ENCODE data around the gene SRCAP.

DNA sequence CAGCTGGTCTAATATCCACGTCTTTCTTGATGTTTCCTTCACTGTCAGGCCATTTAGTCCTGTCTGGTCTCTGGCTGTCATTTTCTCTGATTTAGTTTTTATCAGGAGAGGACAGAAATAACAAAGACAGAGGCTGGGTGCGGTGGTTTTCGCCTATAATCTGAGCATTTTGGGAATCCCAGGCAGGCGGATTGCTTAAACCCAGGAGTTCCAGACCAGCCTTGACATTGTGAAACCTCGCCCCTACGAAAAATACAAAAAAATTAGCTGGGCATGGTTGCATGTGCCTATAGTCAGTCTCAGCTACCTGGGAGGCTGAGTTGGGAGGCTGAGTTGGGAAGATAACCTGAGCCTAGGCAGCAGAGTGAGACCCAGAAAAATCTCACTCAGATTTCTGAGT, 7.1 kb downstream of the SRCAP start:
- TF ChIP-seq, protein P1, sequence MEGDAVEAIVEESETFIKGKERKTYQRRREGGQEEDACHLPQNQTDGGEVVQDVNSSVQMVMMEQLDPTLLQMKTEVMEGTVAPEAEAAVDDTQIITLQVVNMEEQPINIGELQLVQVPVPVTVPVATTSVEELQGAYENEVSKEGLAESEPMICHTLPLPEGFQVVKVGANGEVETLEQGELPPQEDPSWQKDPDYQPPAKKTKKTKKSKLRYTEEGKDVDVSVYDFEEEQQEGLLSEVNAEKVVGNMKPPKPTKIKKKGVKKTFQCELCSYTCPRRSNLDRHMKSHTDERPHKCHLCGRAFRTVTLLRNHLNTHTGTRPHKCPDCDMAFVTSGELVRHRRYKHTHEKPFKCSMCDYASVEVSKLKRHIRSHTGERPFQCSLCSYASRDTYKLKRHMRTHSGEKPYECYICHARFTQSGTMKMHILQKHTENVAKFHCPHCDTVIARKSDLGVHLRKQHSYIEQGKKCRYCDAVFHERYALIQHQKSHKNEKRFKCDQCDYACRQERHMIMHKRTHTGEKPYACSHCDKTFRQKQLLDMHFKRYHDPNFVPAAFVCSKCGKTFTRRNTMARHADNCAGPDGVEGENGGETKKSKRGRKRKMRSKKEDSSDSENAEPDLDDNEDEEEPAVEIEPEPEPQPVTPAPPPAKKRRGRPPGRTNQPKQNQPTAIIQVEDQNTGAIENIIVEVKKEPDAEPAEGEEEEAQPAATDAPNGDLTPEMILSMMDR (IDR thresholded peaks at IDR 0.05): no peak
- TF ChIP-seq POLR2A (IDR thresholded peaks at IDR 0.05): no peak
